ENCODE measurements around the gene RBM20. TPM values are rescaled to one million over a fixed set of nuclear protein-coding genes. Genes with fewer than 3 reads are reported as not detected.

The RBM20 gene
- total RNA-seq, 1 experiment from 2014 or later = 0.10 TPM

- Histone ChIP-seq H3K9me3 (ENCODE audit: control insufficient read depth, insufficient read depth, low read depth, low read length) (no peaks in the 10 kb centered on the region), H3K4me3 (ENCODE audit: low read depth in 2 of 2, low read length in 2 of 2) (no peak overlapping the region), H3K27ac (ENCODE audit: low read length) (no peak overlapping the region), H3K27me3 (ENCODE audit: control insufficient read depth, insufficient read depth, low read length) (peaks cover 2% of the 10 kb centered on the region; the same call in 1 of the 2 replicates), H3K36me3 (ENCODE audit: control insufficient read depth, insufficient read depth, low read length) (no peaks in the 10 kb centered on the region), H3K4me1 (ENCODE audit: control insufficient read depth, insufficient read depth, low read length) (peaks cover 3% of the 10 kb centered on the region; the same call in 1 of the 2 replicates)
- in situ Hi-C loops (cut with HindIII; ENCODE audit: low pct_unique_long_range_greater_than_20kb, low sequenced_read_pairs) (no loop called here), intact Hi-C loops (cut with micrococcal nuclease; ENCODE audit: unreplicated experiment) (no loop called here)
- DNase-seq (ENCODE audit: low read depth, low spot score) (no peak), ATAC-seq (no peak)
- ChIA-PET CTCF (interaction anchor here (0.6 kb wide), 1 partner anchor 422 kb away, joined by 3 read pairs; no protein-coding TSS in a partner anchor), POLR2A (interaction anchor here (0.8 kb wide), 1 partner anchor 14 kb away, joined by 3 read pairs; no protein-coding TSS in a partner anchor)
- BruUV-seq (replicated peaks) = no TSS peak
- TF ChIP-seq SIN3A (IDR thresholded peaks at IDR 0.05; ENCODE audit: borderline replicate concordance, insufficient read depth, low read depth, low read length) = no peak
- TF ChIP-seq REST (IDR thresholded peaks at IDR 0.05; ENCODE audit: insufficient read depth in 1 of 2, low read depth in 2 of 2, low read length in 1 of 2) = no peak
- TF ChIP-seq POLR2AphosphoS5 (IDR thresholded peaks at IDR 0.05; ENCODE audit: low read depth, low read length) = no peak
- TF ChIP-seq TCF7L2 (IDR thresholded peaks at IDR 0.05; ENCODE audit: low read depth, low read length) = no peak
- TF ChIP-seq CTCF (IDR thresholded peaks at IDR 0.05) = no peak
Measured at GRCh38 chr10:110701617-110701971, 57.5 kb downstream of the RBM20 start.

GRCh38 chr10:110704070-110704469, 59.9 kb downstream of the RBM20 start:
- intact Hi-C loops (cut with micrococcal nuclease; ENCODE audit: unreplicated experiment) = no loop called here
- BruUV-seq (replicated peaks) = no TSS peak
- CTCF ChIA-PET = no interaction called here

More at GRCh38 chr10:110704070-110704469, 59.9 kb downstream of the RBM20 start:
- DNase-seq (ENCODE audit: low read depth, low spot score) (no peak), ATAC-seq (no peak)
- Histone ChIP-seq H3K4me1 (ENCODE audit: control insufficient read depth, insufficient read depth, low read length) (peaks cover 3% of the 10 kb centered on the region; the same call in 1 of the 2 replicates), H3K36me3 (ENCODE audit: control insufficient read depth, insufficient read depth, low read length) (no peaks in the 10 kb centered on the region), H3K27me3 (ENCODE audit: control insufficient read depth, insufficient read depth, low read length) (peaks cover 8% of the 10 kb centered on the region; the same call in 1 of the 2 replicates), H3K9me3 (ENCODE audit: control insufficient read depth, insufficient read depth, low read depth, low read length) (no peaks in the 10 kb centered on the region), H3K4me3 (ENCODE audit: low read depth in 2 of 2, low read length in 2 of 2) (no peak overlapping the region), H3K27ac (ENCODE audit: low read length) (no peak overlapping the region)
- in situ Hi-C loops (cut with HindIII; ENCODE audit: low pct_unique_long_range_greater_than_20kb, low sequenced_read_pairs) = no loop called here
- no peak for TF ChIP-seq REST (IDR thresholded peaks at IDR 0.05; ENCODE audit: insufficient read depth in 1 of 2, low read depth in 2 of 2, low read length in 1 of 2)
- TF ChIP-seq POLR2AphosphoS5 (IDR thresholded peaks at IDR 0.05; ENCODE audit: low read depth, low read length) = no peak
- TF ChIP-seq CTCF (IDR thresholded peaks at IDR 0.05) = no peak
- no peak for TF ChIP-seq TCF7L2 (IDR thresholded peaks at IDR 0.05; ENCODE audit: low read depth, low read length)
- no peak for TF ChIP-seq SIN3A (IDR thresholded peaks at IDR 0.05; ENCODE audit: borderline replicate concordance, insufficient read depth, low read depth, low read length)
- POLR2A ChIA-PET = no interaction called here

Data from Panc1 (cell line).